ENCODE measurements around the gene KCNJ5. TPM values are rescaled to one million over a fixed set of nuclear protein-coding genes. Genes with fewer than 3 reads are reported as not detected.

Gene KCNJ5
- total and polyA plus RNA-seq, 2 experiments from 2014 or later, result not detected

DNA sequence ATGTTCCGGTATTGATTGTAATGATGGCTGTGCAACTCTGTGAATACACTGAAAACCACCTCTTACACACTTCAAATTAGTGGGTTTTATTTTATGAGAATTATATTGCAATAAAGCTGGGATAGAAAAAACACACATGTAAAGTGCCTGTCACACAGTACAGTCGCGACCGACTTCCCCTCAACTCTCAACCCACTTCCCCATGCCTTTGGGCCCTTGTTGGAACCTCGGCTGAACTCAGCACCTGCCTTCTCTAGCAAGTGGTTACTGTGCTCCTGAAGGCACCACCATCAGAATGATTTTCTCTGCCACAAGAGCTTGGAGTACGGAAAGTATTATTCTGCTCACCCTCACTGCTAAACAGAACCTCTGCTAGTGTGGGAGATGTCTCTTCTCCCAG is 37.6 kb upstream of the KCNJ5 start (continued):
- TF ChIP-seq, protein P1, sequence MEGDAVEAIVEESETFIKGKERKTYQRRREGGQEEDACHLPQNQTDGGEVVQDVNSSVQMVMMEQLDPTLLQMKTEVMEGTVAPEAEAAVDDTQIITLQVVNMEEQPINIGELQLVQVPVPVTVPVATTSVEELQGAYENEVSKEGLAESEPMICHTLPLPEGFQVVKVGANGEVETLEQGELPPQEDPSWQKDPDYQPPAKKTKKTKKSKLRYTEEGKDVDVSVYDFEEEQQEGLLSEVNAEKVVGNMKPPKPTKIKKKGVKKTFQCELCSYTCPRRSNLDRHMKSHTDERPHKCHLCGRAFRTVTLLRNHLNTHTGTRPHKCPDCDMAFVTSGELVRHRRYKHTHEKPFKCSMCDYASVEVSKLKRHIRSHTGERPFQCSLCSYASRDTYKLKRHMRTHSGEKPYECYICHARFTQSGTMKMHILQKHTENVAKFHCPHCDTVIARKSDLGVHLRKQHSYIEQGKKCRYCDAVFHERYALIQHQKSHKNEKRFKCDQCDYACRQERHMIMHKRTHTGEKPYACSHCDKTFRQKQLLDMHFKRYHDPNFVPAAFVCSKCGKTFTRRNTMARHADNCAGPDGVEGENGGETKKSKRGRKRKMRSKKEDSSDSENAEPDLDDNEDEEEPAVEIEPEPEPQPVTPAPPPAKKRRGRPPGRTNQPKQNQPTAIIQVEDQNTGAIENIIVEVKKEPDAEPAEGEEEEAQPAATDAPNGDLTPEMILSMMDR (conservative IDR thresholded peaks at IDR 0.05; ENCODE audit: low read depth in 2 of 2), result no peak
- no peak for TF ChIP-seq NANOG (IDR thresholded peaks at IDR 0.05; ENCODE audit: borderline replicate concordance)
- TF ChIP-seq STAT1 (IDR thresholded peaks at IDR 0.05; ENCODE audit: unreplicated experiment), result no peak
- TF ChIP-seq EZH2phosphoT487 (IDR thresholded peaks at IDR 0.05; ENCODE audit: unreplicated experiment), result no peak

DNA sequence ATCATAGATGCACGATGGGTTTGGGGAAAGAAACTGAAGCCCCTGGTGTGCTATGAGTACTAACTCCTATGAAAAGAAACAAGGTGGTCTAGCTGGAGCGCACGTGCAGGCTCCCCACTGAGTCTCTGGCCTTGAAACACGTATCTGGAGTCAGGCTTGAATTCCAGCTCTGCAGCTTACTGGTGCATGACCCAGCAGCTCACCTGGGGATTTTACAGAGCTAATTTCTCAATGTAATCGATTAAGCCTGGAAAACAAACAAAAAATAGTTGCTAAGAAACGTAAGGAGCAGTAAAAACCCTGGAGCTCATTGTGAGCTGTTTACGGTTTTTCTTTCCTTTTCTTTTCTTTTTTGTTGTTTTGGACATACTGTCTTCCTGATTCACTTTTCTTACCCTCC is 36.3 kb upstream of the KCNJ5 start:
- H3K4me2 ChIP-seq, result no peak overlapping the region

DNA sequence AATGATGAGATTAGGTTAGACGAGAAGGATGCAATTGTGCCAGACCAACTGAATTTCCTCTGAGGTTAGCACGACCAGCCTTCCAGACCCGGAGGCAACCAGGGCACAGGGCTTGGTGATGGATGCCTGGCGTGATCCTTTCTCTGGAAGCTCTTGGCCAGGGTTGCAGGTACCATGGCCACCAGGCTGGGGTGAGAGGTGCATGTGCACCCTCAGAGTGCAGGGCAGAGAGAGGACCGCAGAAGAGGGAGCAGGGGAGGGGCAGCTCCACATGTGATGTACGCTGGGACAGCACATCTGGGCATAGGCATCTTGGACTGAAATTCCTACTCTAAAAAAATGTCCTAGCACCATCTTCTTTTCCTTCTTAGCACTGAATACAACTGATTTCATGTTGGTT is 34.9 kb upstream of the KCNJ5 start:
- ATAC-seq, result no peak
- TF ChIP-seq EZH2phosphoT487 (IDR thresholded peaks at IDR 0.05; ENCODE audit: unreplicated experiment) (no peak), STAT1 (IDR thresholded peaks at IDR 0.05; ENCODE audit: unreplicated experiment) (no peak), POLR2AphosphoS5 (IDR thresholded peaks at IDR 0.05; ENCODE audit: low read depth) (no peak), JUNB (IDR thresholded peaks at IDR 0.05; ENCODE audit: unreplicated experiment) (no peak)
- TF ChIP-seq, protein P2, sequence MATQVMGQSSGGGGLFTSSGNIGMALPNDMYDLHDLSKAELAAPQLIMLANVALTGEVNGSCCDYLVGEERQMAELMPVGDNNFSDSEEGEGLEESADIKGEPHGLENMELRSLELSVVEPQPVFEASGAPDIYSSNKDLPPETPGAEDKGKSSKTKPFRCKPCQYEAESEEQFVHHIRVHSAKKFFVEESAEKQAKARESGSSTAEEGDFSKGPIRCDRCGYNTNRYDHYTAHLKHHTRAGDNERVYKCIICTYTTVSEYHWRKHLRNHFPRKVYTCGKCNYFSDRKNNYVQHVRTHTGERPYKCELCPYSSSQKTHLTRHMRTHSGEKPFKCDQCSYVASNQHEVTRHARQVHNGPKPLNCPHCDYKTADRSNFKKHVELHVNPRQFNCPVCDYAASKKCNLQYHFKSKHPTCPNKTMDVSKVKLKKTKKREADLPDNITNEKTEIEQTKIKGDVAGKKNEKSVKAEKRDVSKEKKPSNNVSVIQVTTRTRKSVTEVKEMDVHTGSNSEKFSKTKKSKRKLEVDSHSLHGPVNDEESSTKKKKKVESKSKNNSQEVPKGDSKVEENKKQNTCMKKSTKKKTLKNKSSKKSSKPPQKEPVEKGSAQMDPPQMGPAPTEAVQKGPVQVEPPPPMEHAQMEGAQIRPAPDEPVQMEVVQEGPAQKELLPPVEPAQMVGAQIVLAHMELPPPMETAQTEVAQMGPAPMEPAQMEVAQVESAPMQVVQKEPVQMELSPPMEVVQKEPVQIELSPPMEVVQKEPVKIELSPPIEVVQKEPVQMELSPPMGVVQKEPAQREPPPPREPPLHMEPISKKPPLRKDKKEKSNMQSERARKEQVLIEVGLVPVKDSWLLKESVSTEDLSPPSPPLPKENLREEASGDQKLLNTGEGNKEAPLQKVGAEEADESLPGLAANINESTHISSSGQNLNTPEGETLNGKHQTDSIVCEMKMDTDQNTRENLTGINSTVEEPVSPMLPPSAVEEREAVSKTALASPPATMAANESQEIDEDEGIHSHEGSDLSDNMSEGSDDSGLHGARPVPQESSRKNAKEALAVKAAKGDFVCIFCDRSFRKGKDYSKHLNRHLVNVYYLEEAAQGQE (IDR thresholded peaks at IDR 0.05; ENCODE audit: unreplicated experiment), result no peak

More for the DNA sequence above, 36.3 kb upstream of the KCNJ5 start:
- H3K4me1 ChIP-seq (ENCODE audit: insufficient read depth), result no peaks in the 10 kb centered on the region
- TF ChIP-seq, protein P3, sequence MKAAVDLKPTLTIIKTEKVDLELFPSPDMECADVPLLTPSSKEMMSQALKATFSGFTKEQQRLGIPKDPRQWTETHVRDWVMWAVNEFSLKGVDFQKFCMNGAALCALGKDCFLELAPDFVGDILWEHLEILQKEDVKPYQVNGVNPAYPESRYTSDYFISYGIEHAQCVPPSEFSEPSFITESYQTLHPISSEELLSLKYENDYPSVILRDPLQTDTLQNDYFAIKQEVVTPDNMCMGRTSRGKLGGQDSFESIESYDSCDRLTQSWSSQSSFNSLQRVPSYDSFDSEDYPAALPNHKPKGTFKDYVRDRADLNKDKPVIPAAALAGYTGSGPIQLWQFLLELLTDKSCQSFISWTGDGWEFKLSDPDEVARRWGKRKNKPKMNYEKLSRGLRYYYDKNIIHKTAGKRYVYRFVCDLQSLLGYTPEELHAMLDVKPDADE (IDR thresholded peaks at IDR 0.05), result no peak
- TF ChIP-seq POLR2AphosphoS5 (IDR thresholded peaks at IDR 0.05; ENCODE audit: low read depth) (no peak), JUNB (IDR thresholded peaks at IDR 0.05; ENCODE audit: unreplicated experiment) (no peak)
- H3F3A ChIP-seq (replicated peaks; ENCODE audit: low read depth), result no peaks in the 10 kb centered on the region
- H3K9me2 ChIP-seq (ENCODE audit: insufficient read depth), result no peaks in the 10 kb centered on the region
- H3K4me3 ChIP-seq, result no peak overlapping the region
- H3K27ac ChIP-seq (ENCODE audit: low read depth), result no peak overlapping the region
- Mint-ChIP-seq H3K36me3 (ENCODE audit: low read depth) (no peaks in the 10 kb centered on the region), H3K9me3 (no peaks in the 10 kb centered on the region), H3K27me3 (ENCODE audit: insufficient read depth, low read depth, poor library complexity) (peaks cover 5% of the 10 kb centered on the region), H3K27ac (no peak overlapping the region), H3K4me3 (no peak overlapping the region), H3K4me1 (no peaks in the 10 kb centered on the region; the same call in 2 of the 3 replicates)
- ATAC-seq (no peak), DNase-seq (ENCODE audit: low spot score) (no peak)
- H3K36me3 ChIP-seq (ENCODE audit: insufficient read depth), result no peaks in the 10 kb centered on the region
- no peaks in the 10 kb centered on the region for H4K20me1 ChIP-seq (replicated peaks; ENCODE audit: insufficient read depth)
- peaks cover 6% of the 10 kb centered on the region; the same call in 1 of the 2 replicates for H3K27me3 ChIP-seq (ENCODE audit: insufficient read depth)
- H3K79me2 ChIP-seq (replicated peaks; ENCODE audit: insufficient read depth), result no peaks in the 10 kb centered on the region
- H2AFZ ChIP-seq, result no peak overlapping the region

More for the DNA sequence above, 34.9 kb upstream of the KCNJ5 start:
- Histone ChIP-seq H3F3A (replicated peaks; ENCODE audit: low read depth) (no peaks in the 10 kb centered on the region), H3K36me3 (ENCODE audit: insufficient read depth) (no peaks in the 10 kb centered on the region), H3K27ac (ENCODE audit: low read depth) (no peak overlapping the region), H4K20me1 (replicated peaks; ENCODE audit: insufficient read depth) (no peaks in the 10 kb centered on the region), H3K4me3 (no peak overlapping the region), H3K4me1 (ENCODE audit: insufficient read depth) (0 out of 2 replicates have a peak, but pooled peaks cover 3% of the 10 kb centered on the region), H3K27me3 (ENCODE audit: insufficient read depth) (peaks cover 6% of the 10 kb centered on the region; the same call in 1 of the 2 replicates), H2AFZ (no peak overlapping the region), H3K4me2 (no peak overlapping the region), H3K79me2 (replicated peaks; ENCODE audit: insufficient read depth) (no peaks in the 10 kb centered on the region), H3K9me2 (ENCODE audit: insufficient read depth) (no peaks in the 10 kb centered on the region)
- Mint-ChIP-seq H3K36me3 (ENCODE audit: low read depth) (no peaks in the 10 kb centered on the region), H3K27ac (no peak overlapping the region), H3K27me3 (ENCODE audit: insufficient read depth, low read depth, poor library complexity) (peaks cover 5% of the 10 kb centered on the region), H3K4me1 (peaks cover 5% of the 10 kb centered on the region; the same call in 2 of the 3 replicates), H3K4me3 (no peak overlapping the region), H3K9me3 (no peaks in the 10 kb centered on the region)
- no peak for DNase-seq (ENCODE audit: low spot score)

Measured in GM23338 (cell line).